Subcutaneous adipose tissue (tissue), 4 donors: Measurements from ENCODE around the gene CADPS. TPM values are rescaled to one million over a fixed set of nuclear protein-coding genes. Genes with fewer than 3 reads are reported as not detected.

ENCODE experiments used
- total RNA-seq, 4 donors: library from RNA; depleted of rRNA; stranded (reverse); fragments of >200 nt; gene quantifications; one replicate each; pipeline ENCODE4 v1.1.0, GENCODE V29; 2016
- TF ChIP-seq, protein P1 (sequence below): fragments of 450-650 bp; IDR thresholded peaks from one replicate; pipeline ENCODE4 v1.5.1; 2016; ENCODE audit warnings: low read depth, mild to moderate bottlenecking, control low read depth, antibody characterized with exemption, moderate library complexity

The CADPS gene
- total RNA-seq, 4 donors from 2014 or later: 1.9 to 25.1 TPM; not detected in 2

DNA sequence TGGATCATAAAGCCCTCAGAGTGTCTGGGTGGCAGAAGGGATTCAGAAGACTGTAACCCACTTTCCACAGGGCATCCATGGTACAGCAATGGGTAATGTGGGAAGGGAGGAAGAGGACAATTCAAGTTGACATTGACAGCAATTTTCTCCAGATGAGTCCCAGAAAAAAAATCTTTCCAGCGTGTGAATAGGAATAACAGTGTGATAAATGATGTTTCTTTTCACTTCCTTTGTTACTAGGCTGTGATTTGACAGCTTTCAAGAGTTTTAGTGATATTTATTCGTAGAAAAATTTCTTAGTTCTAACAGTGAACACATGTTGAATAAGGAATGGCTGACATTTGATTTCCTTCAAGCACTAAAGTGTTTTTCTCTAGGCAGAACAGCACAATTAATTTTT, 186.4 kb downstream of the CADPS start:
- TF ChIP-seq, protein P1, sequence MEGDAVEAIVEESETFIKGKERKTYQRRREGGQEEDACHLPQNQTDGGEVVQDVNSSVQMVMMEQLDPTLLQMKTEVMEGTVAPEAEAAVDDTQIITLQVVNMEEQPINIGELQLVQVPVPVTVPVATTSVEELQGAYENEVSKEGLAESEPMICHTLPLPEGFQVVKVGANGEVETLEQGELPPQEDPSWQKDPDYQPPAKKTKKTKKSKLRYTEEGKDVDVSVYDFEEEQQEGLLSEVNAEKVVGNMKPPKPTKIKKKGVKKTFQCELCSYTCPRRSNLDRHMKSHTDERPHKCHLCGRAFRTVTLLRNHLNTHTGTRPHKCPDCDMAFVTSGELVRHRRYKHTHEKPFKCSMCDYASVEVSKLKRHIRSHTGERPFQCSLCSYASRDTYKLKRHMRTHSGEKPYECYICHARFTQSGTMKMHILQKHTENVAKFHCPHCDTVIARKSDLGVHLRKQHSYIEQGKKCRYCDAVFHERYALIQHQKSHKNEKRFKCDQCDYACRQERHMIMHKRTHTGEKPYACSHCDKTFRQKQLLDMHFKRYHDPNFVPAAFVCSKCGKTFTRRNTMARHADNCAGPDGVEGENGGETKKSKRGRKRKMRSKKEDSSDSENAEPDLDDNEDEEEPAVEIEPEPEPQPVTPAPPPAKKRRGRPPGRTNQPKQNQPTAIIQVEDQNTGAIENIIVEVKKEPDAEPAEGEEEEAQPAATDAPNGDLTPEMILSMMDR: no peak

GRCh38 chr3:62688050-62688449, 187.2 kb downstream of the CADPS start:
- TF ChIP-seq, protein P1: no peak

GRCh38 chr3:62686503-62687294, 188.5 kb downstream of the CADPS start:
- TF ChIP-seq, protein P1: no peak

GRCh38 chr3:62682826-62683225, 192.4 kb downstream of the CADPS start:
- TF ChIP-seq, protein P1: no peak

GRCh38 chr3:62679988-62680387, 195.2 kb downstream of the CADPS start:
- TF ChIP-seq, protein P1: no peak

GRCh38 chr3:62678841-62679240, 196.4 kb downstream of the CADPS start:
- TF ChIP-seq, protein P1: no peak

GRCh38 chr3:62677926-62678325, 197.3 kb downstream of the CADPS start:
- TF ChIP-seq, protein P1: no peak
